ACHN (cell line): Measurements from ENCODE around the gene DMRTC2.

ENCODE experiments used
- DNase-seq: peaks from one replicate; pipeline ENCODE4 v3.0.0-alpha.2; 2015
- in situ Hi-C: cut with HindIII; loops from 2 replicates; pipeline ENCODE4 v1.10.0; 2017; ENCODE audit warnings: low sequenced_read_pairs, low pct_ligation_motif_present, low pct_unique_long_range_greater_than_20kb

Gene DMRTC2

GRCh38 chr19:41845001-41845050 is at the start of gene DMRTC2:
TSS of gene DMRTC2 (plus strand) at chr19:41845042. CDS start at chr19:41847429, 2,387 bp downstream.
- DNase-seq: no peak
- in situ Hi-C loops: no loop called here

- in situ Hi-C loops: no loop called here
- DNase-seq: no peak
Observed at GRCh38 chr19:41796362-41796761, 48.5 kb upstream of the DMRTC2 start, which contains the start of gene CEACAM3. TSS of gene CEACAM3 (plus strand) at chr19:41796587. CDS start at chr19:41796678, 91 bp downstream.

DNA sequence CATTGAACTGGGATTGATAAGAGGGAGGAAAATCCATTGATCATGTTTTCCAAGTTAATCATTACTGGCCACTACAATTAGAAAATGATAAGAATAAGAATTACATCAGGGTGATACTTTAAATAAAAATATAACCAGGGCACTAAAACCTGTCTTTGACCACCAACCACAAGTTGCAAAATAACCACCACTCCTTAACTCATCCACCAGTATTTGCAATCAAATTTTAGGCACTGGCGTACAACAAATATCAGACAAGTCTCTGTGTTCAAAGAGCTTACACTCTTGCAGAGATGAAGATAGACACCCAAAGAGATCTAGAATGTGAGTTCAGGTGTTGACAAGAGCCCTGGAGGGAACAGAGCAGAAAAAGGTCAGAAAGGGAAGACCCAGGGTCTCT is 47.9 kb upstream of the DMRTC2 start:
- no peak for DNase-seq
- in situ Hi-C loops: no loop called here

- peak; percentile 42 for DNase-seq
- in situ Hi-C loops: no loop called here
Observed at GRCh38 chr19:41799444-41800000, 45.3 kb upstream of the DMRTC2 start.

DNA sequence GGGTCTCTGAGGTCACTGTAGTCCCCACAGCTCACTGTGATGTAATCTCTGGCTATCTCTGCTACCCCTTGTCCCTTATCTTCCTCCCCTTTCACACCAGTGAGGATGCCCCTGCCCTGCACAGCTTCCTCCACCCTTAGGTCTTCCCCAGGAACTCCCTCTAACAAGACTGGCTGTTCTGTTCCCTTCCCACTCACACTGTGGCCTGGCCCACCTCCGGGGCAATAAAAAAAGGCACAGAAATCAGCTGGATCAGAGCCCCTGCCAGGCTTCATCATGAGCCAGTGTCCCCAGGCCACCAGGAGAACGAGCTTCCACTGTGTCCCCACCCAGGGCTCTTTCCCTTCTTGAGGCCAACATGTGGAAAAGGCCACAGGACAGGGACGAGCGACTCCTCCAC is 43.8 kb upstream of the DMRTC2 start:
- in situ Hi-C loops: no loop called here
- DNase-seq: no peak

- no peak for DNase-seq
- in situ Hi-C loops: no loop called here
Observed at GRCh38 chr19:41801792-41802211, 43.0 kb upstream of the DMRTC2 start.

GRCh38 chr19:41802770-41803169 is 42.1 kb upstream of the DMRTC2 start:
- no peak for DNase-seq
- in situ Hi-C loops: no loop called here

GRCh38 chr19:41804336-41804735 is 40.5 kb upstream of the DMRTC2 start:
- DNase-seq: no peak
- in situ Hi-C loops: no loop called here

GRCh38 chr19:41807176-41807575 is 37.7 kb upstream of the DMRTC2 start:
- no peak for DNase-seq
- in situ Hi-C loops: no loop called here

DNA sequence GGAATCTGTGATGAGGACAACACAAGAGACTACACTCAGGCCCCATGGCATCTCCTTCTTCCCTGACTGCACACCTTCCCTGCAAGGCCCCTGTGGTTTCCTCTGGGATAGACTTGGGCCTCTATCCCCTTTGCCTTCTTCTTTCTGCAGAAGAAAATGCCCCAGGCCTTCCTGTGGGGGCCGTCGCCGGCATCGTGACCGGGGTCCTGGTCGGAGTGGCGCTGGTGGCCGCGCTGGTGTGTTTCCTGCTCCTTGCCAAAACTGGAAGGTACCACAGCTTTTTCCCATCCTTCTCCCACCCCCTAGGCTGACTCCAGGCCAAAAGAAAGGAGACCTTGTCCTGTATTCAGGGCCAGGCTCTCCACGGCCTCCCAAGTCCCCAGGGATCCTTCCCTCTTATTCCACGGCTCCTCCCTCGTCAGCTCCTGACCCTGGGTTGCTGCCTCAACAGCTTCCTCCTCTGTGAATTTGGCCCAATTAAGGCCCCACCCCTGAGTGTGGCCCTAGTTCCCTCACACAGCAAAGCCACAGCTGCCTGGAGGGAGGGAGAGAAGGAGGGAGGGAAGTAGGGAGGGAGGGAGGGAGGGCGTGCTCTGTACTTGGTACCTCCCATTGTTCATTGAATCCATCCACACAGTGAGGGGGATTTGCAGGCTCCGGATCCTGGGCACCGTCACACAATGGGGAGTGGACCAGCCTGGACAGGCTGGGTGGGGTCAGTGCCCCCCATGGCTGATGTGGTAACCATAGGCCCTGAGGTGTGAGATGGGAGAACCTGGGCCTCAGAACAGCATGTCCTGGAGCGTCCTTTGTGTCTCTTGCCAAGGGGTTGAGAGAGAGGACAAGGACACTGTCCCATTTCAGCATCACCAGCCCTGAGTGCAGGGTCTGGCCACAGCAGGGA is 35.9 kb upstream of the DMRTC2 start:
- in situ Hi-C loops: no loop called here
- DNase-seq: no peak

DNA sequence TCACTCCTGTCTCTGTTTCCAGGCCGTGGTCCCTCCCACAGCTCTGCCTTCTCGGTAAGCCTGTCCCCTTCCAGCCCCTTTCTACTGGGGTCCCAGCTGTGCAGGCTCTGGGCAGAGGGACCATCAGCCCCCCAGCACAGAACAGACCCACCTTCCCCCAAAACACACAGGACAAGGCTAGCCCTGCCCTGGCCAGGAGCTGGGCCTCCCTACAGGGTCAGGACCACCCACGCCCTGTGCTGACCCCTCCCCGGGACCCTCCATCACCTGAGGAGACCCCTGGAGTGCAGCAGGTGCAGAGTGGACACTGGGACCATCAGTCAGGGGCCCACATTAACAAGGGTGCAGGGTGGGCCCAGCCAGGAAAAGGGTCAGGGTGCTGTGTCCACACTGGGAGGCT is 34.5 kb upstream of the DMRTC2 start:
- in situ Hi-C loops: no loop called here

GRCh38 chr19:41811036-41811435 is 33.8 kb upstream of the DMRTC2 start:
- in situ Hi-C loops: no loop called here
- no peak for DNase-seq

More for the DNA sequence above, 34.5 kb upstream of the DMRTC2 start:
- DNase-seq: no peak

GRCh38 chr19:41811981-41812380 is 32.9 kb upstream of the DMRTC2 start:
- in situ Hi-C loops: no loop called here
- no peak for DNase-seq

- in situ Hi-C loops: no loop called here
- no peak for DNase-seq
Observed at GRCh38 chr19:41813911-41814310, 30.9 kb upstream of the DMRTC2 start.

- in situ Hi-C loops: no loop called here
- no peak for DNase-seq
Observed at GRCh38 chr19:41815301-41815700, 29.5 kb upstream of the DMRTC2 start.

GRCh38 chr19:41816761-41817160 is 28.1 kb upstream of the DMRTC2 start:
- no peak for DNase-seq
- in situ Hi-C loops: no loop called here

DNA sequence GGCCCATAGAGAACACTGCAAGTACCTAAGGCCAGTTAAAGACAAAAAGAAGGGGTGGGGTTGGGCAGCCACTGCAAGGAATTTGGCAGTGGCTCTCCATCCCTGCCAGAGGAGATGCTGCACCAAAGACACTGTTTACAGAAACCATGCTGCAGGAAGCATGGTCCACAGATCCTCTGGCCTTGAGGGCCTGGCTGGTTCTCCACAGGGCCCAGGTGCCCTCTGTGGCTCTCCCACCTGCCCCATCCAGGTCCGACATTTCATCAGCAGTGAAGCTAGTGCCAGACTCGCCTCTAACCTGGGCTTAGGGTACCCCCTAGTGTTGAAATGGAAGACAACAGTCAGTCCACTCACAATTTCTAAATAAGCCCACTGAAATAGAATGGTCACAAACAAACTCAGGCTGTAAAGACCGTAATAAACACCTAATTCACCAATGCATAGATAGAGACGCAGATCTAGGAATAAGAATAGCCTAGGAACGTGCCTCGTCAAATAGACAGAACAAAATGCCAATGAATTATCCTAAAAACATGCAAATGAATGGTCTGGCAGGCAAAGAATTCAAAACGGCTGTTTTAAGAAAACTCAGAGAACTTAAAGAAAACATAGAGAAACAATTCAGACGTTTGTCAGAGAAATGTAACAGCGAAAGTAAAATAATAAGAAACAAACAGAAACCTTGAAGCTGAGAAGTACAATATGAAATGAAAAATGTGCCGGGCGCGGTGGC is 23.7 kb upstream of the DMRTC2 start:
- peak; percentile 64 for DNase-seq
- in situ Hi-C loops: no loop called here

DNA sequence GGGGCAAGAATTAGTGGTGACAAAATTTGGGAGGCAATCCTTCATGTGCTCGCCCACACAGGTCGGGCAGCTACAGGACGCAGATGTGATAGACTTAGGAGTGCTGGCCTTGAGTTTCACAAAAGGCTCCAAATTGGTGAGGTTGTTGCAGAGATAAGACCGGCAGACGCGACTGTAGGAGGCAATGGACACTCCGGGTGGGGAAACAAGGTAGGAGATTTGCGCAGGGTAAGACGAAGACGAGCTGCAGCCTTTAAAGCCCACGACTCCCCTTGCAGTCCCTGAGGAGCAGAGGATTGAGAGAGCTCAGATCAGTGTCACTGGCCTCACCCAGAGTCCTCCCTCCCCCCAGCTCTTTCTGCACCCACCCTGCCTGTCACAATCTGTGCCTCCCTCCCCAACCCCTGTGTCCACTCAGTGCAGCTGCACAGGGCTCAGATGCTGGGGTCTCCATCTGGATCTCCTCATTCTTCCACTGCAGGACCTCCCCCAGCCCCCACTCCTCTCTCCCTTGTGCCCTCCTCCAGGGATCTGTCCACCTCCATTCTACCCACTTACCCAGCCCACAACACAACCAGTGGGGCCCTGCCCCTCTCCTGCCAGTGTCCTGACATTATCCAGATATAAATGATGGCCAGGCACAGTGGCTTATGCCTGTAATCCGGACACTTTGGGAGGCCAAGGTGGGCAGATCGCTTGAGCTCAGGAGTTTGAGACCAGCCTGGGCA is 6.7 kb upstream of the DMRTC2 start:
- in situ Hi-C loops: no loop called here

DNA sequence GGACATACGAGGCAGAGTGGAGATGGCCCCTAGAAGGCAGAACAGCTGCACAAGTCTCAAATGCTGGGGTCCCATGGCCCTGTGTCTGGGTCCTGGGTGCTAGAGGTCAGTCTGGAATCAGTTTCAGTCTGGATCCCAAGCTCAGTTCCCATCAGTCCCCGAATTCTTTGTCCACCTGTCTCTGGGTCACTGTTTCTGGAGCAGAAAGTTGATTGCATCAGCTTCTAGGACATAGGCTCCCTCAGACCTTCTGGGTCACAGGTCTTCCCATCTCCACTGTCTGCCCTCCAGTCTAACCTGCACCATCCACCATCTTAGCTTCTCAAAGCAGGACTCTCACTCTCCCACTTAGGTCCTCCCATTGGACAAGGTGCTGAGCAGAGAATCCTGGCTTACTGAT is 5.6 kb upstream of the DMRTC2 start:
- DNase-seq: no peak
- in situ Hi-C loops: no loop called here

More for the DNA sequence above, 6.7 kb upstream of the DMRTC2 start:
- no peak for DNase-seq
